NCI-H2196 (cell line): ENCODE results near the gene UMODL1.
"Not testable (repeated sequence)": the region's sequence is repeated elsewhere in the genome, so short reads cannot be mapped to it uniquely, and the experiment has no call there.

Source experiments
- DNase-seq: peaks from one replicate; lab custom pipeline; 2025; ENCODE audit not compliant: unreplicated experiment; lab: John Stamatoyannopoulos, UW

UMODL1 gene

DNA sequence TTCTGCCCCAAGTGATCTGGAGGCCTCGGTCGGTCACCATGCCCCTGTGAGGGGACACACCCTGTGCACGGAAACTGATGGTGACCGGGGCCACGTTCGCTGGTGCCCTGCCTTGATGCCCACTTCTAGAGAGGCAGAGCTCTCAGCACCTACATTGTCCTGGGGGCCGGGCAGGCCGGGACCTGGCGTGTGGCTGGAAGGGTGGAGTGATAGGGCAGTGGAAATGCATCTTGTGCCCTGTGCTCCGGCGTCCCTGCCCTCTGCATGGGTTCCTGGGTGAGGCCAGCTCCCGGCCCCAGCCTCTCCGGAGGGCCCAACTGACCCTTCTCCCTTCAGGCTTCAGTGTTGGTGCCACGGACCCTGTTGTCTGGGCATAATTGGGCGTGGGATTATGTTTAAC, 11.0 kb upstream of the UMODL1 start:
- DNase-seq: no peak

DNA sequence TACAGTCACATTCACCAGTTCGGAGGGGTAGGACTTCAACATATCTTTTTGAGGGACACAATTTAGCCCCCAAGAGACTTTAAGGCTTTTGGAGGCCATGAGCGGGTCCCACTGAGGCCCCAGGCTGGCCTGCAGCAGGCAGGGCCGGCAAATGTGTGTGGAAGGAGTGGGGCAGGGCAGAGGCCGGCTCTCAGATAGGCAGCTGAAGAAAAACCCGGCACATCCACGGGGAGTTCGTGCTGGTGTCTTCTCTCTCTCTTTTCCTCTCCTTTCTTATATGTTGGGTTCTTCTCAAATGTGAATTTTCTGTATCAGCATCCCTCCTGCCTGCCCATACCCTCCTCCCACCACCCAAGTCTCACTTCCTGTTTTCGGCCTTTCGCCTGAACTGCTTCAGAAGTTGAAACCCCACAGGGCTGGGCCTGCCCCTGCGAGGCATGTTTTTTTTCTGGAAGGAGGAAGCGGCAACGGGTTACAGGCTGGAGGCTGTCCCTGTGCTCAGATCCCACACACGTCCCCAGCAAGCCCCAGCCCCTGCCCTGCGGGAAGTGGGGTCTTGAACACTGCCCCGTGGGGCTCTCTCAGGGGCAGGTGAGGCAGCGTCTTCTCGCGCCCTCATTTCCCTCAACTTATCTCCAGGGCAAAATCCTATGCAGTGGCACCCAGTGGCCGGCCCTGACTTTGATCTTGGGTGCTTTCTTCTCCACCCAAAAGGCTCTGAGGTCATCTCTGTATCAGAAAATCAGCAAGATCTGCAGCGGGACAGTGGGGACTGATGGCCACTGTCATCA, 9.7 kb upstream of the UMODL1 start:
- DNase-seq: no peak

DNA sequence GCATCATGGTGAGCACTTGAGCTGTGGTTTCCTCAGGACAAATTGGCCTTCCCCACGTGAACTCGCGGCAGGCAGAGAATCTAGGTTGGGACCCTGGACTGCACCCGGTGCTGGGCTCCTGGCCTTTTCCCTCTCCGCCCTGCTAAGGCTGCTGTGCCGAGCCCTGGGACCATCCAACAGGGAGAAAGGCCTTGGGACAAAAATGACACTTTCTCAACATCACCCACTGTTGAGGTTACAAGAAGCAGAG, 9.2 kb upstream of the UMODL1 start:
- no peak for DNase-seq

DNA sequence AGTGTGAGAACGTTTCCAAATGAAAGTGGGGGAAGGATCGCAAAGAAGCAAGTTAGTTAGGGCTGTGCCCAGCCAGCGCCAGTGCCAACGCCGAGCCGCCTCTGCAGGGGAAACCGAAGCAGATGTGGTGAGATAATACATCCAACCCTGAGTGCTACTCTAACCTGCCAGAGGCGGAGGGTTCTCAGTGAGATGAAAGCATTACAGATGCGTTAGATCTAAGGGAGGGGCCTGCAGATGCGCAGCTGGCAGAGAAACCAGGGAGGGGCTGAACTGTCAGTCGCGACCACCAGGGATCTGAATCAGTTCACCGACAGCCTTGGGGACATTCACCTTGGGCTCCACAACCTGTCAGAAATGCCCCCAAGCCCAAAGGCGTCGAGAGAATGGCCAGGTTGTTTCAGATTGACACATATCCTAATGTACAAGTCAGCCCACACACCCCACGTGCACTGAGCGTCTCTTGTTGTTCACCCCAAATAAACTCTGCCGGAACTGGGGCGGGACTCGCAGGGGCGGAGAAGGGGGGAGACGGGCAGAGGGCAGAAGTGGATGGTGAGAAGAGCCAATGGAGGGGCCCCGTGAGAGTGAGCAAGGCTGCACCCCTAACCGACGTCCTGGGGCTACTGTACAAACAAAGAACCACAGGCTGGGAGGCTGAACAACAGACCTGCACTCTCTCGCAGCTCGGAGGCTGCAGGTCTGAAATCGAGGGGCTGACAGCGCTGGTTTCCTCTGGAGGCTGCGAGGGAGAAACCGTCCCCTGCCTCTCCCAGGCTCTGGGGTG, 8.7 kb upstream of the UMODL1 start:
- DNase-seq: no peak

DNA sequence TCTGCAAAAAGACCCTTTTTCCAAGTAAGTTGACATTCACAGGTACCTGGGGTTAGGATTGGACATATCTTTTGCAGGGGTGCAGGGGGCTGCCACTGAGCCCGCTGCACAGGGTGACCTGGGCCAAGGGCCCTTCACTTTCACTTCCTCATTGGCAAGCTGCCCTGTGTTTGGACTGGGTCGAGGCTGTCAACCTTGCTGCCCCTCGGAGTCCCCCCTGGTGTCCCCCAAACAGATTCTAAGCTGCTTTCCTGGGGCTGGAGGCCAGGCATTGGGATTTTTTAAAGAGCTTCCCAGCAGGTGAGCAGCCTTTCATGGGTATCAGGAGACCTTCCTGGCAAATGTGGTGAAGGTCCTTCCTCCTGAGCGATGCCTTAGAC, 7.9 kb upstream of the UMODL1 start:
- peak; percentile 43 for DNase-seq

DNA sequence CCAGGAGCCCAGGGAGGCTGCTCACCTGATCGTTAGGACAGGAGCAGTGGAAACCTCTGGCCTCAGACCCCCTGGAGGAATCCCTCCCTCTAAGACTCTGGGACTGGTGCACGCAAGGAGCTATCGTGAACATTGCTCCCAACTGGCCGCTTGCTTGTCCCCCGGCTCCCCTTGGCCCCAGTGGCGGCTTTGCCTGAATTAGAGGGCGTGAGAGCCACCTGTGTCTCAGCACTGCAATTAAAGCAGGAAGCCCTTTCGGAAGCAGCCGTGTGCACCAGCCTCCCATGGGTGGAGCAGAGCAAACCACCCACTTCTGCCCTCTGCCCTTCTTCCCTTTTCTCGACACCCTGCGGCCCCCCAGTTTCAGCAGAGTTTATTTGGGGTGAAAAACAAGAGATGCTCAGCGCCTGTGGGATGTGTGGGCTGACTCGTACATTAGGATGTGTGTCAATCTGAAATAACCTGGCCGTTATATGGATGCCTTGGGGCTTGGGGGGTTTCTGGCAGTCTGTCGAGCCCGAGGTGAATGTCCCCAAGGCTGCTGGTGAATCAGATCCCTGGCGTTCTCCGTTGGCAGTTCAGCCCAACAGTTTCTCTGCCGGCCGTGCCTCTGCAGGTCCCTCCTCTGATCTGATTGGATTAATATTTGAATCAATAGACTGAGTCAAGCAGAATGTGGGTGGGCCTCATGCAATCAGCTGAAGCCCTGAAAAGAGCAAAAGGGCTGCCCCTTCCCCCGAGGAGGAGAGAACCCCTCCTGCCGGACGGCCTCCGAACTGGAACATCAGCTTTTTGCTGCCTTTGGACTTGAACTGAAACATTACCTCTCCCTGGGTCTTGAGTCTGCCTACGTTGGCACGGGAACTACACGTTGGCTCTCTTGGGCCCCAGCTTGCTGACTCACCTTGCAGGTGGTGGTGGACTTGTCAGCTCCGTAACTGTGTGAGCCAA, 7.3 kb upstream of the UMODL1 start:
- DNase-seq: peak; percentile 46

DNA sequence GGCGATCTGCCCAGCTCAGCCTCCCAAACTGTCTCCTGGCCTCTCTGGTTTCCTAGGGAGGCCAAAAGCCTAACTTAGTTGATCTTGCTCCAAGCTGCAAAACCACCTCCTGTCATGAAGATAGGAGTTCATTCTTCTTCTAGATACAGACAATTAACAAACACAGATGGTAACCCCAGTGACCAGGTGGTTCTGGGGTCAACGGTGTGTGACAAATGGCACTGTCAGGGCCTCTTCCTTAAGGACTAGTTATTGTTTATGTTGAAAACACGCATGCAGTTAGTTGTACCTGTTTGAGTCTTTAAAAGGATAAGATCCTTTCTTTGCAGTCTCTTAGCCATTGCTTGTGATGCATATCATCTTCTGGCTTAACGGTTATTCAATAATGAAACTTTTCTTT, 4.6 kb upstream of the UMODL1 start:
- no peak for DNase-seq

DNA sequence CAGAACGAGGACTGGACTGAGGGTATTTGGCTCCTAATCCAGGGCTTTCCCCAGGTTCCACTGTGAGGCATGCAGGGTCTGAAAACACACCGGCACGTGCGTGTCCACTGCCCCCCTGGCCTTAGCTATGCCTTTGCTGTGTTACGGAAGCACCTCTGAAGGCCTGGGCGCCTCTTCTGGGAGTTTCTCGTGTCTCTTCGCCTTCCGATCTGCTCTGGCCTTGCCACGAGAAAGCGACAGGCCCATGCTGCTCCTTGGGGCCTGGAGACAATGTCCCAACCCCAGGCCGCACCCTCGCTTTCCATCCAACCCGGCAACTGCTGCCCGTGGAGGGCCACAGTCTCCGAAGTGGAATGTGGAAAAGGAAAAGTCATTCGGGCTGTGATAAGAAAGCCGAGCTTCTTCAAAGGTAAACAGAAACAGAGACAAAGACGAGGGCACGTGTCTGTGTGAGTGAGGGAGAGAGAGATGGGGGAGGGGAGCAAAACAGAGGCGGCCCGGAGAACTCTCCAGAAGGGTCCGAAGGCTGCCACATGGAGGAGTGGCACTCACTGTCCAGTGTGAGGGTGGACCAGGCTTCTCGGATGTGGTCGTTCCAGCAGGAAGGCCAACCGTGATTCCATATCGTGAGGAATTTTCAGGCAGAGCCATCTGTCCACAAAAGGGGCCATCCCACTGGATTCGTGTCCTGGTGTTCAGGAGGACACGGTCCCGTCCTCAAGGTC, 3.4 kb upstream of the UMODL1 start:
- DNase-seq: no peak

DNA sequence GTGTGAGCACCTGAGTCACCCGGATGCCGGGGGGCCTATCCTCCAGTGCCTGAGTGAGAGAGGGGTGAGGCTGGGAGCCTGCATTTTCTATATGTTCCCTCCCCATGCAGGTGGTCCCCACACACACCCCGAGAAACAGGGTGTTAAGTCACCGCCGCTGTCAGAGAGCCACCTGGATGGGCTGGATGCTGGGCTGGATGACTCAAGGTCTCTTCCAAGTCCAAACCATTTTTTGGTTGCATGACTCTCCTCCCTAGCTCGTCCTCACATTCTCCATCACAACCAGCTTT, 2.9 kb upstream of the UMODL1 start:
- no peak for DNase-seq

DNA sequence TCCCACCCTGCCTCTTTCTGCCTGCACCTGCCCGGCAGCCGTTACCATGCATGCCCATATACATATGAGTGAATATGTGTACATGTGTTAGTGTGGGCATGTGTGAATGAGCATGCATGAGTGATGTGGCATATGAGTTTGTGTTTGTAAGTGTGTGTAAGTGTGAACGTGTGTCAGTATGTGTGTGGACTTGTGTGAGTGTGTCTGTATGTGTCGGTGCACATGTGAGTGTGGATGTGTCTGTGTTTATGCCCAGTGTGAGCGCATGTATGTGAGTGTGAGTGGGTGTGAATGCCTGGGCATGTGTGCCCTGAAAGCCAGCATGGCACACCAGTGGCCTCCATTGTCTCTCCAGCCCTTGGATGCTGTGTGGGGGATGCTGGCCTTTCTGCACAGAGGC, 2.5 kb upstream of the UMODL1 start:
- no peak for DNase-seq

DNA sequence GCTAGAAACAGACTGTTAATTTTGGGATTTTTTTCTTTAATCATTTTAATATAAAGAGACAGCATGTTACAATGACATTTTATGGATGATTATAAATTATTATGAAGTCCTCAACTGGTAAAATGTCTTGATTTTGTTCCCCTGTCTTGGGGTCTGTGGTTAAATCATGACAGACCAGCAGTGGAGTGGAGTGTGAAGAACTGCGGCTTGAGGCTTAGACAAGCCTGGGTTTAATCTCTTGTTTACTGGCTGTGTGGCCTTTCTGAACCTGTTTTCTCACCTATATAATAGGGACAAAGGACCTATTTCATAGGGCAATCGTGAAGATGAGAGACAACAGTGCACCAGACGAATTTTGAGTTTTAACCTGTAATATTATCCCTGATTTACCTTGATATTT, 1.8 kb upstream of the UMODL1 start:
- no peak for DNase-seq

DNA sequence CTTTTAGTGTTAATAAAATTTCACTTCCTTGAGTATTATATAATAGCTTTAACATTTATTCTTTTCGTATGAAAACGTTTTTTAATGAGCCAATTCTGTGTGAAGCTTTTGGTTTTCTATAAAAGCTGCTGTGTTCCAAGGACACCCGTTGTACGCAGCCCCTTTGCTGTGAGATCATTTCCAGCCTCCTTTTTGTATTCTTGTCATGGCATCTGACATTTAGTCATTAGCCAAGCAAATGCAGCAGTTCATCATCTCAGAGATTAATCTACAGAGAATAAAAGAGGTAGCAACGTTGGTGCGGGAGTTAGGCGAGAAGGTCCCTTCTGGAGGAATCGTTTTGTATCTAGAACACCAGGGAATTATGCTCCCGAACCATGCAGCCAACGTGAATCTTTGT, 1.3 kb upstream of the UMODL1 start:
- DNase-seq: no peak

DNA sequence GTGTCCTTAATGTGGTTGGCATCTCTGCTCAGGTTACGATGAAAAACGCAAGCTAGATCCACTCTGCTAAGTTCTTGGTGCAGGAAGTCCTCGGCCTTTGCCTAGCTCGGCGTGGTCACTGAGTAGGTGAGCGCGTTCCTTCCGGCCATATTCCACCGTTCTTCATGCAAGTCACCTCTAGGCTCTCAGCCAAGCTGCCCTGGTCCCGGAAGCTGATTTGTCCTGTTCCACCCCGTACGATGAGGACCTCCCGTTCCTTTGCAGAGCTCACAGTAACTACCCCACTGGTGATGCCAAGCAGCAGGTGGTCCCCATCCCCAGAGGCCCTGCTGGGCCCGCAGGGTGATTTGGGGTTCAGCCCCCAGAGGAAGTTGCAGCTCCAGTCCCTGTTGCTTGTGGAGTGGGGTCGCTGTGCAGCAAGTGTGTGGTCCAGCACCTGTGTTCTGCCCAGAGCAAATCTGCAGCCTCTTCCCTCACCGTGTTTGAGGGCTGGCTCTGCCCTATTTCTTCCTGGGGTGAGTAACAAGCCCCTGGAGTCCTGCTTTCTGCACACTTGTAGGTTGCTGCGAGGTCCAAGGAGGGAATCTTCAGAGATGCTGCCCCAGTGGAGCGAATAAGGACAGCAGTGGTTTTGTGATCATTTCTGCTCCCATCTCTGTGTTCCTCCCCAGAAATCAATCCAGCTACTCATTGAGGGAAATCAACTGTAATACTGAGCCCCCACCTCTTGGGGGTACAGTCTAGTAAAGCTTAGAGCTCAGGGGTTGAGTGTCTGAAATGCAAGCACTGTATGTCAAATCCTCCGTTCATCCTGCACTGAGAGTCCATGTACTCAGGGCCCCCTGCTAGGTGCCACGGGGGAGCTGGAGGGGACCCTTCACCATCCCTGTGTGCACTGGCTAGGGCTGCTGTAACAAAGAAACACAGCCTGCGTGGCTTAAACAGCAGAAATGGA, 2.3 kb downstream of the UMODL1 start:
- no peak for DNase-seq

DNA sequence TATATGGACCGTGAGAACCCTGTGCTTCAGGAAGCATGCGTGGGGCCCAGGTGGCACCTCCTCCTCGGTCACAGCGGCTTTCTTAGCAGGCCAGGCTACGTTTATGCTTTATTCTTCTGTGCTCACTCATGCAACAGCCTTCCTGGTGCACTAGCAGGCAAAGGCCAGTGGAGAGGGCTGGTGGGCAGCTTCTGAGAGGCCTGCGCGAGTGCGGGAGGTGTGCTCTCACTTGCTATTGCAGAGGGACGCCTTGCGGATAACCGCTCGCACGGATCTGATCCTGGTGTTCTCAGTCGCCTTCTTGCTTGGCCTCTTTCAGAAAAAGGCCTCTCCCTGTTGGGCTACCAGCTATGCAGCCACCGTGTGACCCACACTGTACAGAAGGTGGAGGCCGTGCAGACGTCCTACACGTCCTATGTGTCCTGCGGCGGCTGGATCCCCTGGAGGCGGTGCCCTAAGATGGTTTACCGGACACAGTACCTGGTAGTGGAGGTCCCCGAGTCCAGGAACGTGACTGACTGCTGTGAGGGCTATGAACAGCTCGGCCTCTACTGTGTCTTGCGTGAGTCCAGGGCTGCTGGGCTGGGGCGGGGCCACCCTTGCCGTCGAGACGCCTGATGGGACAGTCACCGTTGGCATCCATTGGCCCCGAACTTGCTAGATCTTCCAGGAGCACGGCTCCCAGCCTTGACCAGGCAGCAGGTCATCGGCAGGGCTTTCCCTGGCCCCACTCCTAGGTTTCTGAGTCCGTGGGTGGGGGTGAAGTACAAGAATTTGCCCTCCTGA, 4.8 kb downstream of the UMODL1 start:
- no peak for DNase-seq

DNA sequence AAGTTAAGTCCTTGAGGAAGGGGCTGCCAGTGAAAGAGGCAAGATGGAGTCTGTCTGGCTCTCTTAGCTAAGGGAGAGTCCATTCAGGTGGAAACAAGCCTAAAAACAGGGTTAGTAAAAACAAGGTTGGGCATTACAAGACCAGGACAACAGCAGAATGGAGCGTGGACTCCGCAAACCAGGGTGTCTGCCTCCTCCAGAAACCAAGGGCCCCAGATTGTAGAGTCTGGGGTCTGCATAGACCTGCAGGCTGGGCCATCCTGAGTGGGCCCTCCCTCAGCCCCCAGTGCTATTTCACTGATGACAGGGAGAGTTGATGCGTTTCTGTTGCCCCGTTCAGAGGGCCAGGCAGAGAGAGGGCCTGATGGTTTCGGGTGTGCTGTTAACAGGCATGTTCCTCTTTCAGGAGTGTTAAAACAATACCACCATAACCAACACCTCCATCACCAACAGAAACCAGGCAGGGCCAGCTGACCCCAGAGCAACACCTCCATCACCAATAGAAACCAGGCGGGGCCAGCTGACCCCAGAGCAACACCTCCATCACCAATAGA, 6.6 kb downstream of the UMODL1 start:
- not testable (repeated sequence) for DNase-seq

DNA sequence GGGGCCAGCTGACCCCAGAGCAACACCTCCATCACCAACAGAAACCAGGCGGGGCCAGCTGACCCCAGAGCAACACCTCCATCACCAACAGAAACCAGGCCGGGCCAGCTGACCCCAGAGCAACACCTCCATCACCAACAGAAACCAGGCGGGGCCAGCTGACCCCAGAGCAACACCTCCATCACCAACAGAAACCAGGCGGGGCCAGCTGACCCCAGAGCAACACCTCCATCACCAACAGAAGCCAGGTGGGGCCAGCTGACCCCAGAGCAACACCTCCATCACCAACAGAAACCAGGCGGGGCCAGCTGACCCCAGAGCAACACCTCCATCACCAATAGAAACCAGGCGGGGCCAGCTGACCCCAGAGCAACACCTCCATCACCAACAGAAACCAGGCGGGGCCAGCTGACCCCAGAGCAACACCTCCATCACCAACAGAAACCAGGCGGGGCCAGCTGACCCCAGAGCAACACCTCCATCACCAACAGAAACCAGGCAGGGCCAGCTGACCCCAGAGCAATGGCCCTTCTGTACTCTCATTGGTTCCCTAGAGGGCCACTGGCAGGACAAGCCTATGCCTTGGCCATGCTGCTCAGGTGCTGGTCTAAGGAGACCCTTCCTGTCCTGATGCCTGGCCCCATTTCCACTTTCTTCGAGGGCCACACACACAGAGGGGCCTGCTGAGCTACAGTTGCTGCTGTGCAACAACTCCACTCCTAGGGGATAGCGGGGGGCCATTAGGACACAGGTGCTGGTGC, 7.3 kb downstream of the UMODL1 start:
- DNase-seq: not testable (repeated sequence)

DNA sequence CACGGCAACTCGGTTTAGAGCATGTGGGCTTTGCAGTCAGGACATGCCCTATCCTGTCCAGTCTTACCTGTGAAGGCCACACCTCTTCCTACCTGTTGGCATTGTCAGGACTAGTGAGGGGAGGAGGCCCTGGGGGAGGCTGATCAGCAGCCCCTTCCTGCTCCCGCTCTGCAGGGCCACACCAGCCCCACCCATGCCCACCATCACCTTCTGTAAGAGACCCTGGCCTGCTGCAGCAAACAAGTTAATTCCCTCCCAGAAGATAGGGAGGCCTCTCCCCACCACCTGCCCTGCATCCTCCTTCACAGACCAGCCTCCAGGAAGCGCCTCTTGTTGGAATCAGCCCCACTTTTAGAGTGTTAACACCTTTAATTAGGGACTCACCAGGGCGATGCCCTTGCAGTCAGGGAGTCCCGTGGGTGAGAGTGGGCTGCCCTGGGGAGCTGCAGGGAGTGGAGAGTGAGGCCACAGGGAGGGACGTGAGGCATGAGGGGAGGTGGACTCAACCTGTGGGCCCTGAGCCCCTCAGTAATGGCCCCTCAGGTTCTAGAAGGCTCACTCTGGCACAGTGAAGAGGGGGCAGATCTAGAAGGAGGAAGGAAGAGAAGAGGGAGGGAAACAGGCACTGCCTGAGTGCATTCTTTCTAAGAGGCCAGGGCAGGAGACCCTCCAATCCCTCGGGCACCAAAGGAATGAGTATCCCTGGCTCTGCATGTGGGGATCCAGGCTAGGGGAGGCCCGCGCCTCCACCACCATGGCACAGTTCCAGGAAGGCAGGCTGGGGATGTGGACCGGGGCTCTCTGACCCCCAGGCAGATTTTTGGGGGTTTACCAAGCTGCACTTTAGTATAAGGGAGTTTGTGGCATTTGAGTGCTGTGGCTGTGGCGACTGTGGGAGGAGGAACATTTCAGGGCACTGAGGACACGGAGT, 8.2 kb downstream of the UMODL1 start:
- DNase-seq: no peak
